HepG2 (cell line): ENCODE measurements around the gene CEP104. TPM values are rescaled to one million over a fixed set of nuclear protein-coding genes. Genes with fewer than 3 reads are reported as not detected.

Experiments
- BORCS8-MEF2B ChIP-seq: sonication (generic); formaldehyde crosslinking; IDR thresholded peaks from 2 replicates; pipeline ENCODE4 v1.8.0; 2022; ENCODE audit warnings: mild to moderate bottlenecking, missing genetic modification reagents
- NFE2L1 ChIP-seq: sonication (generic); formaldehyde crosslinking; IDR thresholded peaks from 2 replicates; pipeline ENCODE4 v1.4.0; 2020; ENCODE audit warnings: missing genetic modification reagents, mild to moderate bottlenecking, borderline replicate concordance
- SKI ChIP-seq: fragments of 450-650 bp; IDR thresholded peaks from one replicate; pipeline ENCODE4 v1.6.1; 2018; ENCODE audit warnings: mild to moderate bottlenecking; ENCODE audit not compliant: partially characterized antibody
- SYNCRIP ChIP-seq: fragments of 200-400 bp; formaldehyde crosslinking; IDR thresholded peaks from 2 replicates; pipeline ENCODE4 v1.6.1; 2018; ENCODE audit warnings: mild to moderate bottlenecking, low read depth, low read length; ENCODE audit not compliant: insufficient read depth
- TCF7 ChIP-seq: sonication (generic); IDR thresholded peaks from 2 replicates; pipeline ENCODE4 v1.6.1; 2016; ENCODE audit warnings: antibody characterized with exemption, low read depth
- ZNF484 ChIP-seq: sonication (generic); formaldehyde crosslinking; IDR thresholded peaks from 2 replicates; pipeline ENCODE4 v1.5.1; 2020; ENCODE audit warnings: mild to moderate bottlenecking, low read depth, missing genetic modification reagents, borderline replicate concordance
- ZNF549 ChIP-seq: sonication (generic); formaldehyde crosslinking; IDR thresholded peaks from 2 replicates; pipeline ENCODE4 v1.5.0; 2020; ENCODE audit warnings: missing genetic modification reagents
- ZNF724P ChIP-seq: sonication (generic); formaldehyde crosslinking; IDR thresholded peaks from 2 replicates; pipeline ENCODE4 v1.8.0; 2022; ENCODE audit warnings: missing genetic modification reagents, borderline replicate concordance
- polyA plus RNA-seq, 8 experiments: library from polyadenylated mRNA; depleted of rRNA in 3 of 8; stranded (reverse) in 7 of 8; unstranded in 1 of 8; fragments of >200 nt; fragmentation: Illumina TruSeq in 4 of 8; extraction: Trizol in 4 of 8; gene quantifications; 2 replicates each; pipeline versions ENCODE4 v1.2.1 to v1.2.3, GENCODE V29; 2011 to 2016; ENCODE audit warnings: low read depth in 4 of 8, missing spikeins in 1 of 8, mixed read lengths in 1 of 8; ENCODE audit not compliant: insufficient read depth in 1 of 8
- total RNA-seq, 5 experiments: library from RNA; depleted of rRNA; stranded (reverse); fragments of >200 nt; fragmentation: Illumina TruSeq; extraction: Trizol; gene quantifications; 2 replicates each; pipeline ENCODE4 v1.2.3, GENCODE V29; 2016; ENCODE audit warnings: low read depth in 1 of 5
- TF ChIP-seq, protein P1 (sequence below): sonication (generic); formaldehyde crosslinking; IDR thresholded peaks from 2 replicates; pipeline ENCODE4 v1.4.0; 2020; ENCODE audit warnings: missing genetic modification reagents
- TF ChIP-seq, protein P2 (sequence below): sonication (generic); formaldehyde crosslinking; IDR thresholded peaks from 2 replicates; pipeline ENCODE4 v1.5.1; 2020; ENCODE audit warnings: mild to moderate bottlenecking, missing genetic modification reagents
- TF ChIP-seq, protein P3 (sequence below): sonication (generic); formaldehyde crosslinking; IDR thresholded peaks from 2 replicates; pipeline ENCODE4 v1.5.0; 2020; ENCODE audit warnings: missing genetic modification reagents

Gene CEP104
- total and polyA plus RNA-seq, 2 of the 13 experiments (the other 11 are each of a cell fraction or from before 2014, with no cell fraction given), result 20.4 to 30.1 TPM

DNA sequence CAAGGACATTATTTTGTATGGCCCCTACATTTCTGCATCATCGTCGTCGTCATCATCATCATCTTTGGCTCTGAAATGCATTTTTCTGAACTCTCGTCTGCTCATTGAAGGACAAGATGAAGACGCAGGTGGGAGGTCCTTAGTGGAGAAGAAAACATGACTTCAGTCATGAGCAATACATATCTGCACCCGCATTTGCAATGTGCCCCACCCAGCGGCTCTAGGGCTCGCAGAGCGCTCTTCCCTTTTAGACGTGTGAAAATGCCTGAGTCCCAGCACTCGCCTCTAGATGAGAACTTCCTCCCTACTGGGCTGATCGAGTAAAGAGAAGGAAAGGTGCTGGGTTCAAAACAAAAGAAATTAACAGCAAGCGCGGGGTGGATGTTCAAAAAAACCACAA lies 32.9 kb upstream of the CEP104 start (continued):
- TF ChIP-seq BORCS8-MEF2B, result no peak
- TF ChIP-seq ZNF724P, result no peak
- TF ChIP-seq, protein P1, sequence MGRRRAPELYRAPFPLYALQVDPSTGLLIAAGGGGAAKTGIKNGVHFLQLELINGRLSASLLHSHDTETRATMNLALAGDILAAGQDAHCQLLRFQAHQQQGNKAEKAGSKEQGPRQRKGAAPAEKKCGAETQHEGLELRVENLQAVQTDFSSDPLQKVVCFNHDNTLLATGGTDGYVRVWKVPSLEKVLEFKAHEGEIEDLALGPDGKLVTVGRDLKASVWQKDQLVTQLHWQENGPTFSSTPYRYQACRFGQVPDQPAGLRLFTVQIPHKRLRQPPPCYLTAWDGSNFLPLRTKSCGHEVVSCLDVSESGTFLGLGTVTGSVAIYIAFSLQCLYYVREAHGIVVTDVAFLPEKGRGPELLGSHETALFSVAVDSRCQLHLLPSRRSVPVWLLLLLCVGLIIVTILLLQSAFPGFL, result no peak
- TF ChIP-seq, protein P2, sequence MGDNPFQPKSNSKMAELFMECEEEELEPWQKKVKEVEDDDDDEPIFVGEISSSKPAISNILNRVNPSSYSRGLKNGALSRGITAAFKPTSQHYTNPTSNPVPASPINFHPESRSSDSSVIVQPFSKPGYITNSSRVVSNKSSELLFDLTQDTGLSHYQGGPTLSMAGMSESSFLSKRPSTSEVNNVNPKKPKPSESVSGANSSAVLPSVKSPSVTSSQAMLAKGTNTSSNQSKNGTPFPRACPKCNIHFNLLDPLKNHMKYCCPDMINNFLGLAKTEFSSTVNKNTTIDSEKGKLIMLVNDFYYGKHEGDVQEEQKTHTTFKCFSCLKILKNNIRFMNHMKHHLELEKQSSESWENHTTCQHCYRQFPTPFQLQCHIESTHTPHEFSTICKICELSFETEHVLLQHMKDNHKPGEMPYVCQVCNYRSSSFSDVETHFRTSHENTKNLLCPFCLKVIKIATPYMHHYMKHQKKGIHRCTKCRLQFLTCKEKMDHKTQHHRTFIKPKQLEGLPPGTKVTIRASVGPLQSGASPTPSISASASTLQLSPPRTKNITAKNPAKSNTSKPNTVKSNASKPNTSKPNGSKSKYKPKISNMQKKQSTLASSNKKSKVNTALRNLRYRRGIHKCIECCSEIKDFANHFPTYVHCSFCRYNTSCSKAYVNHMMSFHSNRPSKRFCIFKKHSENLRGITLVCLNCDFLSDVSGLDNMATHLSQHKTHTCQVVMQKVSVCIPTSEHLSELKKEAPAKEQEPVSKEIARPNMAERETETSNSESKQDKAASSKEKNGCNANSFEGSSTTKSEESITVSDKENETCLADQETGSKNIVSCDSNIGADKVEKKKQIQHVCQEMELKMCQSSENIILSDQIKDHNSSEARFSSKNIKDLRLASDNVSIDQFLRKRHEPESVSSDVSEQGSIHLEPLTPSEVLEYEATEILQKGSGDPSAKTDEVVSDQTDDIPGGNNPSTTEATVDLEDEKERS (CRISPR knock-in tag), result no peak
- no peak for TF ChIP-seq ZNF549 (CRISPR knock-in tag)
- no peak for TF ChIP-seq SKI
- TF ChIP-seq, protein P3, sequence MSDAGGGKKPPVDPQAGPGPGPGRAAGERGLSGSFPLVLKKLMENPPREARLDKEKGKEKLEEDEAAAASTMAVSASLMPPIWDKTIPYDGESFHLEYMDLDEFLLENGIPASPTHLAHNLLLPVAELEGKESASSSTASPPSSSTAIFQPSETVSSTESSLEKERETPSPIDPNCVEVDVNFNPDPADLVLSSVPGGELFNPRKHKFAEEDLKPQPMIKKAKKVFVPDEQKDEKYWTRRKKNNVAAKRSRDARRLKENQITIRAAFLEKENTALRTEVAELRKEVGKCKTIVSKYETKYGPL (CRISPR knock-in tag), result no peak
- no peak for TF ChIP-seq NFE2L1 (CRISPR knock-in tag)
- TF ChIP-seq ZNF484, result no peak
- TF ChIP-seq TCF7, result no peak
- TF ChIP-seq SYNCRIP, result no peak
